Naive thymus-derived CD4-positive, alpha-beta T cell (primary cell): ENCODE data around the gene CWC15. TPM values are rescaled to one million over a fixed set of nuclear protein-coding genes. Genes with fewer than 3 reads are reported as not detected.
A peak's percentile ranks its signal among the peaks of the same experiment; 100 is the strongest.
"Not testable (repeated sequence)": the region's sequence is repeated elsewhere in the genome, so short reads cannot be mapped to it uniquely, and the experiment has no call there.

Source experiments
- ATAC-seq: fragments of 150-1000 bp; cut with Tn5 transposase; 2 replicates; pipeline ENCODE4 v1.10.0; 2021; ENCODE audit warnings: mild to moderate bottlenecking, moderate library complexity
- CTCF ChIA-PET: fragments of 350-600 bp; sonication (Branson Sonifier 250); formaldehyde crosslinking; loops from one replicate; lab custom pipeline; 2021; ENCODE audit warnings: antibody characterized with exemption; lab: Charles Lee
- POLR2A ChIA-PET: fragments of 350-600 bp; sonication (Branson Sonifier 250); formaldehyde crosslinking; loops from one replicate; lab custom pipeline; 2021; ENCODE audit warnings: antibody characterized with exemption, inconsistent platforms; lab: Charles Lee
- DNase-seq, 9 donors: peaks; one replicate each; pipeline versions ENCODE4 v3.0.0 to v3.0.0-alpha.2; 2020 to 2022; ENCODE audit warnings: mixed read lengths in 1 of 9
- H3K27ac ChIP-seq: one replicate; pipeline ENCODE4 v1.7.0; 2013; ENCODE audit warnings: mild to moderate bottlenecking, low read depth, low read length, moderate library complexity
- H3K27me3 ChIP-seq, 2 donors: one replicate each; pipeline ENCODE4 v1.7.0; 2013; ENCODE audit warnings: low read length in 2 of 2, mild to moderate bottlenecking in 2 of 2, moderate library complexity in 2 of 2; ENCODE audit not compliant: control insufficient read depth in 2 of 2, insufficient read depth in 2 of 2
- H3K36me3 ChIP-seq, 3 experiments: 1 replicate in 2 of 3; 2 replicates in 1 of 3; pipeline ENCODE4 v1.7.0; 2013; ENCODE audit warnings: low read length in 3 of 3, mild to moderate bottlenecking in 3 of 3, moderate library complexity in 1 of 3; ENCODE audit not compliant: insufficient read depth in 3 of 3, control insufficient read depth in 2 of 3
- H3K4me1 ChIP-seq, 2 donors: one replicate each; pipeline ENCODE4 v1.7.0; 2013; ENCODE audit warnings: low read length in 2 of 2, mild to moderate bottlenecking in 2 of 2, moderate library complexity in 1 of 2; ENCODE audit not compliant: control insufficient read depth in 2 of 2, insufficient read depth in 2 of 2
- H3K4me3 ChIP-seq: 2 replicates; pipeline ENCODE4 v1.7.0; 2013; ENCODE audit warnings: mild to moderate bottlenecking, low read length
- H3K9me3 ChIP-seq, 3 experiments: 1 replicate in 2 of 3; 2 replicates in 1 of 3; pipeline ENCODE4 v1.7.0; 2013; ENCODE audit warnings: low read length in 3 of 3; ENCODE audit not compliant: control insufficient read depth in 2 of 3
- H3K27ac Mint-ChIP-seq, 9 donors: one replicate each; pipeline ENCODE4 v1.8.0; 2020 to 2022; ENCODE audit warnings: mixed read lengths in 9 of 9, mild to moderate bottlenecking in 8 of 9, moderate library complexity in 5 of 9, inconsistent platforms in 2 of 9
- H3K27me3 Mint-ChIP-seq, 5 donors: one replicate each; pipeline ENCODE4 v1.8.0; 2021 to 2022; ENCODE audit warnings: mixed read lengths in 5 of 5, mild to moderate bottlenecking in 1 of 5
- H3K36me3 Mint-ChIP-seq, 5 donors: one replicate each; pipeline ENCODE4 v1.8.0; 2020 to 2022; ENCODE audit warnings: mixed read lengths in 5 of 5, mild to moderate bottlenecking in 3 of 5, inconsistent platforms in 1 of 5
- H3K4me1 Mint-ChIP-seq, 7 donors: one replicate each; pipeline ENCODE4 v1.8.0; 2020 to 2022; ENCODE audit warnings: mixed read lengths in 7 of 7, mild to moderate bottlenecking in 3 of 7, inconsistent platforms in 1 of 7
- H3K4me3 Mint-ChIP-seq, 10 donors: one replicate each; pipeline ENCODE4 v1.8.0; 2020 to 2022; ENCODE audit warnings: mild to moderate bottlenecking in 10 of 10, mixed read lengths in 10 of 10, moderate library complexity in 6 of 10, inconsistent platforms in 2 of 10
- H3K9me3 Mint-ChIP-seq, 11 donors: one replicate each; pipeline ENCODE4 v1.8.0; 2020 to 2022; ENCODE audit warnings: mixed read lengths in 11 of 11, mild to moderate bottlenecking in 4 of 11, inconsistent platforms in 1 of 11, moderate library complexity in 1 of 11
- intact Hi-C, 2 donors: fragments of 100-400 bp; cut with micrococcal nuclease; formaldehyde crosslinking; loops; one replicate each; pipeline ENCODE4 v1.15.1; 2023
- polyA plus RNA-seq, 2 donors: library from polyadenylated mRNA; unstranded; fragments of 300-500 nt; fragmentation: Illumina TruSeq; gene quantifications; one replicate each; pipeline ENCODE4 v1.2.3, GENCODE V29; 2021
- total RNA-seq, 6 experiments: library from RNA in 5 of 6; stranded (reverse) in 5 of 6; gene quantifications; 1 replicate in 5 of 6; 2 replicates in 1 of 6; pipeline ENCODE4 v1.2.3 and lab custom pipeline; 2021 to 2026

The CWC15 gene
- total RNA-seq (10 to 100 TPM; 64.1 to 94.7 (median 66.8) TPM), polyA plus RNA-seq (10 to 100 TPM; 47.8 to 71.0 TPM), total RNA-seq (lab: John Stamatoyannopoulos, UW) (56.3 reads per million, percentile 74 among the genes with 10 or more reads in this experiment)

GRCh38 chr11:94973099-94973968, at the start of gene CWC15, which contains the start of gene KDM4D:
TSS of gene CWC15 (minus strand) at chr11:94973556. CDS start at chr11:94972185, 1,371 bp downstream.
TSS of gene KDM4D (plus strand) at chr11:94973709. CDS start at chr11:94997373, 23,664 bp downstream.
- Histone ChIP-seq H3K4me1 (peaks cover 9 to 13% of the 10 kb centered on the region in 2 donors), H3K36me3 (peaks cover 27 to 36% (median 30%) of the 10 kb centered on the region in 3 experiments), H3K27me3 (no peaks in the 10 kb centered on the region), H3K9me3 (no peaks in the 10 kb centered on the region), H3K4me3 (peak within 1 kb of the TSS; percentile 81), H3K27ac (peak within 1 kb of the TSS; percentile 91)
- ChIA-PET CTCF (interaction anchor here (0.6 to 1.3 kb wide), 5 partner anchors 48 to 1371 kb away, joined by 3 to 6 read pairs (median 3); partner anchors contain the start of gene SRSF8), POLR2A (interaction anchor here (0.6 to 5.3 kb wide), 16 partner anchors 9 to 1417 kb away, joined by 3 to 53 read pairs (median 4); partner anchors contain the start of genes C11orf54, CCDC82, CEP57 and ENDOD1)
- Mint-ChIP-seq H3K9me3 (peaks cover 0 to 5% (median 0%) of the 10 kb centered on the region in 11 donors), H3K36me3 (peaks cover 11 to 39% (median 33%) of the 10 kb centered on the region in 5 donors), H3K27ac (peak within 1 kb of the TSS; percentile 92 to 100 (median 96)), H3K4me1 (peaks cover 17 to 63% (median 39%) of the 10 kb centered on the region in 7 donors), H3K27me3 (no peaks in the 10 kb centered on the region), H3K4me3 (peak within 1 kb of the TSS; percentile 88 to 100 (median 96))
- ATAC-seq (peak; percentile 100), DNase-seq (peak; percentile 84 to 94 (median 92))
- intact Hi-C loops, result loop anchor here (1.0 to 5.0 kb wide), 30 partner anchors 39 to 1776 kb away; partner anchors contain the start of genes ANKRD49 (in 2 of the 2), C11orf54 (in 2 of the 2), ENDOD1 (in 2 of the 2) and FUT4 (in 2 of the 2)

GRCh38 chr11:95021468-95021867, 48.1 kb upstream of the CWC15 start:
- CTCF ChIA-PET, H3K27ac Mint-ChIP-seq, POLR2A ChIA-PET, H3K27ac ChIP-seq, H3K9me3 Mint-ChIP-seq, H3K9me3 ChIP-seq, H3K4me1 ChIP-seq, H3K27me3 ChIP-seq, H3K4me1 Mint-ChIP-seq, H3K36me3 Mint-ChIP-seq, H3K4me3 Mint-ChIP-seq, ATAC-seq, H3K36me3 ChIP-seq, H3K27me3 Mint-ChIP-seq, H3K4me3 ChIP-seq, DNase-seq, intact Hi-C loops: not testable (repeated sequence)

DNA sequence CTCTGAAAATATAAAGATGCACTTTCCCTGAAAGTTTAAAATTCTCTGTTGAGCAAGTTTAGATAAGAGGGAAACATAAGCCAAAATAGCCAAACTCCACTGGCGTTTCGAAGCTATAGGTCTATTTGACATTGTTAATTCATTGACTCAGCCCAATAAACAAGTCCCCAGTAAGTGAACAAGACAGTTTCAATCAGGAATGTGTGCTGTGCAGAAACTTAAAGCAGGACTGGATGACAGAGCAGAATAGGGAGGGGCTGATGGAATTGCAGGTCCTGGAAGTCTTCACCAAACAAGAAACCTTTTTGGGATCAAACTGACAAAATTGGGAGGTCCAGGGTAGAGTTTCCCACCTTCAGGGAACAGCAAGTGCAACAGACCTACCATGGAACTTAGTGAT, 42.8 kb upstream of the CWC15 start:
- Mint-ChIP-seq H3K36me3 (no peaks in the 10 kb centered on the region), H3K27ac (no peak overlapping the region), H3K4me1 (no peaks in the 10 kb centered on the region), H3K27me3 (peaks cover 2 to 20% (median 10%) of the 10 kb centered on the region in 5 donors), H3K9me3 (no peaks in the 10 kb centered on the region), H3K4me3 (no peak overlapping the region)
- Histone ChIP-seq H3K27me3 (no peaks in the 10 kb centered on the region), H3K4me1 (no peaks in the 10 kb centered on the region), H3K36me3 (no peaks in the 10 kb centered on the region), H3K27ac (no peak overlapping the region), H3K4me3 (no peak overlapping the region), H3K9me3 (no peaks in the 10 kb centered on the region)
- intact Hi-C loops, result no loop called here
- ATAC-seq, result no peak
- no peak for DNase-seq
- ChIA-PET POLR2A (interaction anchor here (0.5 kb wide), 1 partner anchor 11 kb away, joined by 3 read pairs; no protein-coding TSS in a partner anchor), CTCF (interaction anchor here (0.6 kb wide), 1 partner anchor 324 kb away, joined by 3 read pairs; no protein-coding TSS in a partner anchor)

DNA sequence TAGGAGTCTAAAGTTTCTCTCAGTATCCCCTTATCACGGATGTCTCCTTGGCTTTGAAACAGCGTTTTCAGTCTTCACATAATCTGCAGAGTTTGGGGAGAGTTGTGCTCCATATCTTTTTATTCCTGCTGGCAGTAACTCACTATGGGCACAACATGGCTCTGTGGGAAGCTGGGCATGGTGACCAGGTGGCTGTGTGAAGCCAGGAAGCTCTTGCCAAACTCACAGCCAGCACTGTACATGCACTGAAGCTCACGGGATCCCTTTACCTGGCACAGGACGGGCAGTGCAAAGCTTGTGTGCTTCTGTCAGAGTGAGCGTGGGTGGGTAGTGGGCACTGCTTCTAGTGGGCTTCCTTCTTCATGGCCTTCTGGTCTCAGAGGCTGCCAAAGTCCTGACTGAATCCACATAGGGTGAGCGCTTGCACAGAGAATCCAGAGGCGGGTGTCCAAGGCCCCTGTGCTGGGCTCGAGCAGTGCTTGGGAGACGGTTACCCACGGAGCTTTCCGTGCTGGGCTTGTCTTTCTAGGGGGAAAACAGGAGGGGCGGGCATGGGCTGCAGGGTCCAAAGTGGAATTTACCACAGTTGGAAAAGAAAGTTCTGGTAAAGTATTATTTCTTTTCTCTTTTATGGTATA, 40.9 kb upstream of the CWC15 start:
- H3K9me3 Mint-ChIP-seq, result no peaks in the 10 kb centered on the region
- ChIA-PET CTCF (no interaction called here), POLR2A (no interaction called here)
- H3K27ac ChIP-seq, result no peak overlapping the region
- no peaks in the 10 kb centered on the region for H3K36me3 Mint-ChIP-seq
- intact Hi-C loops, result no loop called here
- ATAC-seq (no peak), DNase-seq (no peak)
- H3K4me1 Mint-ChIP-seq, result no peaks in the 10 kb centered on the region
- no peak overlapping the region for H3K4me3 ChIP-seq
- no peaks in the 10 kb centered on the region for H3K9me3 ChIP-seq
- no peak overlapping the region for H3K4me3 Mint-ChIP-seq
- H3K4me1 ChIP-seq, result no peaks in the 10 kb centered on the region
- no peak overlapping the region for H3K27ac Mint-ChIP-seq
- no peaks in the 10 kb centered on the region for H3K36me3 ChIP-seq
- no peaks in the 10 kb centered on the region for H3K27me3 ChIP-seq
- peaks cover 14 to 20% (median 17%) of the 10 kb centered on the region in 5 donors for H3K27me3 Mint-ChIP-seq

DNA sequence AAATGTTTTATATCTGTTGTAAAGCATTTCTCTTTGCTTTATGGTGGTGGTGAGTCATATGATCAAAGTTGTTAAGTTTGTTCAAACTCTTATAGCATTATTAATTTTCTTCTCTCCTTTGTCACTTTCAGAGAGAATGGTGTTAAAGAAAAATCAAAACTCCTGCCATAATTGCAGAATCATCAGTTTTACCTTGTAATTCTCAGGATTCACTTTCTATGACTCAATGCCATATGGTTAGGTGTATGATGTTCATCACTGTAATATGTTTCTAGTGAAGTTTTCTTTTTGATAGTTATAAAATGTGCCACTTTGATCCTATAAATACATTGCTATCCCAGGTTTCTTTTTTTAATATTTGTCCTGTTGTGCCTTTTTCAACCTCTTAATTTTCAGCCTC, 38.0 kb upstream of the CWC15 start:
- peaks cover 0 to 3% (median 0%) of the 10 kb centered on the region in 11 donors for H3K9me3 Mint-ChIP-seq
- H3K4me3 Mint-ChIP-seq, result no peak overlapping the region
- Histone ChIP-seq H3K4me3 (no peak overlapping the region), H3K36me3 (no peaks in the 10 kb centered on the region), H3K4me1 (no peaks in the 10 kb centered on the region), H3K27me3 (no peaks in the 10 kb centered on the region), H3K9me3 (no peaks in the 10 kb centered on the region), H3K27ac (no peak overlapping the region)
- no peaks in the 10 kb centered on the region for H3K36me3 Mint-ChIP-seq
- POLR2A ChIA-PET, result no interaction called here
- H3K27me3 Mint-ChIP-seq, result peaks cover 13 to 39% (median 20%) of the 10 kb centered on the region in 5 donors
- no peaks in the 10 kb centered on the region for H3K4me1 Mint-ChIP-seq
- CTCF ChIA-PET, result no interaction called here
- ATAC-seq, result no peak
- DNase-seq, result no peak
- intact Hi-C loops, result no loop called here
- H3K27ac Mint-ChIP-seq, result no peak overlapping the region

- Mint-ChIP-seq H3K4me1 (no peaks in the 10 kb centered on the region), H3K36me3 (no peaks in the 10 kb centered on the region), H3K9me3 (peaks cover 0 to 3% (median 0%) of the 10 kb centered on the region in 11 donors), H3K27me3 (peaks cover 0 to 52% (median 10%) of the 10 kb centered on the region in 5 donors), H3K27ac (no peak overlapping the region), H3K4me3 (no peak overlapping the region)
- no peaks in the 10 kb centered on the region for H3K36me3 ChIP-seq
- intact Hi-C loops, result no loop called here
- H3K27ac ChIP-seq, result no peak overlapping the region
- no peaks in the 10 kb centered on the region for H3K4me1 ChIP-seq
- ChIA-PET CTCF (interaction anchor here (0.5 kb wide), 1 partner anchor 491 kb away, joined by 3 read pairs; no protein-coding TSS in a partner anchor), POLR2A (no interaction called here)
- H3K4me3 ChIP-seq, result no peak overlapping the region
- no peaks in the 10 kb centered on the region for H3K27me3 ChIP-seq
- H3K9me3 ChIP-seq, result no peaks in the 10 kb centered on the region
- DNase-seq (no peak), ATAC-seq (no peak)
Measured at GRCh38 chr11:95005642-95006041, 32.3 kb upstream of the CWC15 start.
